CD1c-positive myeloid dendritic cell (primary cell): Measurements from ENCODE around the gene TANGO2.

Source experiments
- DNase-seq: peaks from one replicate; pipeline ENCODE4 v3.0.0-alpha.2; 2016; ENCODE audit errors: extremely low spot score

TANGO2 gene

DNA sequence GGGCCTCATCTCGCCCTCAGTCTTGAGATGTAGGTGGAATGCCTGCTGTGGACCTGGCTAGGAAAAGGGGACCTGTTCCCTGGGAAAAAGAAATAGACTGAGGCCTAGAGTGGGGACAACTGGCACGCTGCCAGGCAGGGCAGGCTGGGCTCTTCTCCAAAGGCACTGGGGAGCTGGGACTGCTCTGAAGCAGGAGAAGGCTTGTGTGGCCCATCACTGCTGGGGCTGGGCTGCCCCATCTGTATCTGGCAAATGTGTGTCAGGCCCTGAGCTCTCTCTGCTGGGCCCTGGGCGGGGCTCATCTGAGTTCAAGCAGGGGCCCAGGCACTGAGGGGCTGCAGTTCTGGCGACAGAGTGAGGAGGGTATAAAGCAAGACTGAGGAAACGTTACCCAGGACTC, 37.2 kb upstream of the TANGO2 start:
- no peak for DNase-seq

DNA sequence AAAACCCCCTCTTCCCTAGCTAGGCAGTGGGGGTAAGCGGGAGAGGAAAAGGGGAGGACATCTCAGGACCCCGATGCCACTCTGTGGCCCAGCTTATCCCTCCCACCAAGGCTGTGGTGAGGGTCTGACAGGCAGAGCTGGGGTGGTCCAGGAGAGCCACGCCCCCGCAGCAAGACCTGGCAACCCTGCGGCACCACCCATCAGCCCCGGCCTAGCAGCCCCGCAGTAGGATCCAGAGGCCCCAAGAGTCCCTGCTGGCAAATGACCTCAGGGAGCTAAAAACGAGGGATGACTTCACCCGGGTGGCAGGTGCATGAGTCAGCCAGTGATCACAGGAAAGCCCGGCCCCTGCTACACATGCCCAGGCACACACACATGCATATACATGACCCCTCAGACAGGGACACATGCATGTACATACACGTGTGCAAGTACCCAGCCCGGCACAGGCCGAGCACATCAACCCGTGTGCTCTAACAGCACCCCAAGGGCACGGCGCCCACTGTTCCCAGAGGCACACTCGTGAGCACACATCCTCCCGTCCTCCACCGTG, 36.6 kb upstream of the TANGO2 start:
- DNase-seq, result no peak

DNA sequence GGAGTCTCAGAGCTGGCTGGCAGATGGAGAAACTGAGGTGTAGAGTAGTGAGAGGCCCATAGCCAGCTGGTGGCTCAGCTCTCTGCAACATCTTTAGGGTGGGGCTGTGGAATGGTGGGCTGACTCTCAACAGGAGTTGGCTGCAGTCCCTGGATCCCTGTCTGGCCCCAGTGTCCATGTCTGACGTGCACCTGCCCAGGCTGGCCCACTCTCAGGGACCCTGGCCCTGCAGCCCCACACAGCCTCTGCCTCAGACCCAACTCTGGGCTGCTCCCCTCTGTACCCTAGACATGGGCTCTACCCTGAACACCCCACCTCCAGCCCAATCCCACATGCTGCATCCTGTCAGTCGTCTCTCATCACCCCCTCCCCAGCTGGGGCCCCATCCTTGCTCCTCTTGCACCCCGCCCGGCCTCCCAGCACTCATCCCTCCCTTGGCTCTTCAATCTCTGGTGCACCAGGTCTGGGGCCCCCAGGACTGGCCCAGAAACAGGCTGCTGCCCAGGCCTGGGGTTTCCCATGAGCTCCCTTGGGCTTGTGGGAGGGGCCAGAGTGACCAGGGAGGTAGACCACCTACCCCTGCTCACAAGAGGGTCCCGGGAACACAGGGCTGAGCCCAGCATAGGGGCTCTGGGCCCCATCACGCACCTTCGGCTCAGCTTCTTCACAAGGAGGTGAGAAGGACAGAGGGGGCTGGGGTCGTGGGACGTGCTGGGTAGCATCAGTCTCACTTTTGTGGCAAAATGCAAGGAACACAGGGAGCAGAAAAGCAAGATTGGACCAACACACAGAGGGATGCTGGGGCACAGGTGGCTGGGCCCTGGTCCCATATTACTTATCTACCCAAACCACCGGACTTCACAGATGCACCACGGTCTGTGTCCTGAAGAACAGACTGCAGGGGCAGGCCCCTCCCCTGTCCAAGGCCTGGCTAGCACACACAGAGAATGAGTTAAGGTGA, 35.8 kb upstream of the TANGO2 start:
- no peak for DNase-seq

DNA sequence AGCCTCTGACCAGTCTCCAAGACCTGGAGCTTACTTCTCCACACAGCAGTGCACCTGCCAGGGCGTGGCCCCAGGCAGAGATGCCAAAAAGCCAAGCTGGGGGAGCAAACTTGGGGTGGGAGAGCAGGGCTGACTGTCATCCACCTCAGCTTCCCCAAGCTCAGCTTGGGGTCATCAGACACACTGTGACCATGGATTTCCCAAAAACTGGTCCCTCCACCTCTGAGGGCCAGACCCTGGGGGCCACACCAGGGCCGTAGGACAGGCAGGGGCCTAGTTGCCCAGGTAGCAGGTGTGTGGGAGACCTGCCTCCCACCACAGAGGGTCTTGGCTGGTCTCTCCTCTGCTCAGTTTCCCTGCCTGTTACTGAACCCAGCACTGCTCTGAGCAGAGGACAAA, 34.9 kb upstream of the TANGO2 start:
- DNase-seq, result no peak

DNA sequence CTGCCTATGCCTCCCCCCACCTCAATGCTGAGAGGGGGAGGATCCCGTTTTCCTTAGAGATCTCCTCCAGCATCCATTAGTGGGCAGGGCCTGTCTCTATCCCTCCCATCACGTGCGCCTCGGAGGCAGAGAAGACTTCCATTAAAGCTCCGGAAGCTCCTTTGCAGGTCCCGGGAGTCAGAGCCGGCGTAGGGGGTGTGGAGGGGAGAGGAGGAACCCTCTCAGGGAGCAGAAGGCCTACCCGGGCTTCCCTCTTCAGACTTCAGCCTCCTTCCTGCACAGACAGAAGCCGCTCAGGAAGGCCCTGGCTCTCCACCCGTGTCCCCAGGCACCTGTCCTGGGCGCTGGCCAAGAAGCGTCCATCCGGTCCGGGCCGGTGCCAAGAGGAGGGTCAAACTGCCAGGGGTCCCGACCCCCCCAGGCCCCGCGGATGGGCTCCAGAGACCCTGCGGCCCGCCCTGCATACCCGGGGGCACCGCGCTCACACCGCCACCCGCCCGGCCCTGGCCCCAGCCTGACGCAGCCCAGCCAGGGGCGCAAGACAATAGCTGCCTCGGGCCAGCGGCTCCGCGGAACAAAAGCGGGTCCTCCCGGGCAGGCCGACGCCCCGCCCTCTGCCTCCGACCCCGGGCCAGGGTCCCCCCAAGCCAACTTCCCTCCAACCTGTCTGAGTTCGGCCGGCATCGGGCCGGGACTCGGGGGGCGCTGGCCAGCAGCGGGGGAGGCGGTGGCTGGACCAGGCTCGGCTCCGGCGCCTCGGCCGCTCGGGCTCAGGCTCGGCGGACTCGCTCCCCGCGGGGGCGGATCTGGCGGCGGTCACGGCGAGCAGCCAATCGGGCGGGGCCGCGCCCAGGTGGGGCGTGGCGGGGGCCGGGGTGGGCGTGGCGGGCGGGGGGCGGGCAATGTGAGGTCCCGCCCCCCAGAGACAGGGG, 34.2 kb upstream of the TANGO2 start:
- peak; percentile 84 for DNase-seq

DNA sequence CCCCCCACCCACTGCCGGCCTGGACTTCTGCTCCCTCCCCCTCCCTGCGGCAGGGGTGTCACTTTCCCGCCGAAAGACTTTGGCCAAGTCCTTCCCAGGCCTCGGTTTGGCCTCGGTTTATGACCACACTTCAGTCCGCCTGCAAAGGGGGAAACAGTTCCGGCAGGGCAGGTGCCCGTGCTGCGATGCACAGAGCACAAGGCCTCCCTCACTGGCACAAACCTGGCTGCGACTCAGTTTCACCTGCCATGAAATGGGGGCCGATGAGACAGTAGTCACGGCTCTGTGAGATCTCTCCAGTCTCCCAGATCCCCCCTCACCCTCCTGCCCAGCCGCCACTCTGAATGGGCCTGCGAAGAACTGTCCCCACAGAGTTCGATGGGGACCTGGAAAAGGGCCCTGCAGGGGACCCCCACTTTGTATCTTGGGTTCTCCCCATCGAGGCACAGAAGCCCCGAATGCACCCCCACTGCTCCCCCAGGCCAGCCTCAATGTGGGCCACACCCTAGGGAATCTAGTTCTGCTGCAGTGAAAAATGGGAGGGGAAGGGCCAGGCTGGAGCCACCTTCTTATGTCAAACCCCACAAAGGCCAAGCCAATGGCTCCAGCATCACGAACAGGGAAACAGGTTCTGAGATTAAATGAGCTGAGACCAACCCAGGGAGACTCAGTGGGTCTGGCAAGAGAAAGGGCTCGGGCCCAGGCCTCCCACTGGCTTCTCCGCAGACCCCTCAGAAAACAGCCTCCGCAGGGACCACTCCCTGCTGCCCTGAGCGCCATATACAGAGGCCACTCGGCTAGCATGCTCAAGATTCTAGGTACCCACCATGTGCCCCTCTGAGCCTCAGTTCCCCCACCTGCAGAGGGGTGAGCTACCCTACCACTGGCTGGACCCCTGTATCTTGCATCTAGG, 33.3 kb upstream of the TANGO2 start:
- no peak for DNase-seq

DNA sequence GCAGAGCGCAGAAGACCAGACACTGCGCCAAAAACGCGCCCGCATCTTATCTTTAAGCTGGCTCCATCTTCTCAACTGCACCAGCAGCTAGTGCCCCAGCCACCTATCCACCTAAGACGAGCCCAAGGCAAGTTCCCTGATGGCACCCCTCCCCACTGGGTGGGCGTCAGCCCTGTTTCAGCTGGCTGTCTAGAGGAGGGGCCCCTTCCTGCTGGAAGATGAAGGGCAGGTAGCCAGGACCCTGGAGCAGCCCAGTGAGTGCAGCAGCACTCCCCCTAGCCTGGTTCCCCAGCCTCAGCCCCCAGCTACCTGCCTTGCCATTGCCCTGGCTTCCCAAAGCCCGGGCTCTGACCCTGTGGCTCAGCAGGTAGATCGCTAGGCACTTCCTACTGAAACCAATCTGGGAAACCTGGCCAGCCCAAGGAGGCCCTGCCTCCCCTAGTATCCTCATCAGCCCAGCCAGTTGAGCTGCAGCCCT, 32.5 kb upstream of the TANGO2 start:
- no peak for DNase-seq

DNA sequence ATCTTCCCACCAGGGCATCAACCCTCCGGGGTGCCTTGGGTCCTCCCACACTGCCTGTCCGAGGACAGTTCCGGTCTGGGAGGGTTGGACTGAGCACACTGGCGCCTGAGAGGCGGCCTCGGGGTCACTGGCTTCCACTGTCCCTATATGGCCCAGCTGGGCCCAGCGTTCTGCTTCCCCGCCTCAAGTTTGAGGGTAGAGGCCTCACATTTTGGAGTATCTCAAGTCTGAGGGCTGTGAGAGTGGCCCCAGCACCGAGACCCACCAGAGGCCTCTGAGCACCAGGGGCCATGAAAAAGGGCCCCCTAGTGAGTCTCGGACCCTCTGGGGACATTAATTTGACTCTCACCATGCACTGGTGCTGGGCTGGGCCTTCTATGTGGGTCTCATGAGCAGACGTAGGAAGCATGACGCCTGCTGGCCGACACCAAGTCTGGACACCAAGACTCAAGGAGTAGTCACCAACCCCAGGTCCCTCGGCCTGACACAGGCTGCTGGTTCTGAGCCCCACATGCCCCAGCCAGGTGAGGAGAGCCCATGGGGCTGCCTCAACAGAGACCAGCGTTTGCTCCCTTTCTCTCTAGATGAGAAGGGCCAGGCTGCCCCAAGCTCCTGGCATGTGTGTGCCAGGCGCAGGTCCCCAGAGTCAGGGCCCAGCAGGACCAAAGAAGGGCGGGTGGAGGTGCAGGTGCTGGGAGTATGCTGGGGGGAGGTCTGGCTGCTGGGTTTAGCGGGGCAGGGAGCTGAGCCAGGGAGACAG, 31.8 kb upstream of the TANGO2 start:
- DNase-seq, result no peak

DNA sequence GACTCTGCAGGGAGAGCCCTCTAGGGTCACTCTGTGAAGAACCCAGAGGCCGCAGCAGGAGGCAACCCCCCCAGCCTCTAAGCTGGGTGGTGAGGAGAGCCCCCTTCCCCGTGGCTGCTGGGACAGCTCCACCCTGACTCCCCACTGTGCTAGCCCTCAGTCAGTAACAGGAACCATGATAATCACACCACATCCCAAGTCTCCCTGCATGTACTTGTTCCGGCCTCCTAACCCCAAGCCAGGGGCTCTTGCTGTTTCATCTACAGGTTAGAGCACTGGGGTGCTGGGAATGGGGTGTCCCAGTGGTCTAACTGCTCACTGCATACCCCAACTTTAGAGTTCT, 31.2 kb upstream of the TANGO2 start:
- no peak for DNase-seq

DNA sequence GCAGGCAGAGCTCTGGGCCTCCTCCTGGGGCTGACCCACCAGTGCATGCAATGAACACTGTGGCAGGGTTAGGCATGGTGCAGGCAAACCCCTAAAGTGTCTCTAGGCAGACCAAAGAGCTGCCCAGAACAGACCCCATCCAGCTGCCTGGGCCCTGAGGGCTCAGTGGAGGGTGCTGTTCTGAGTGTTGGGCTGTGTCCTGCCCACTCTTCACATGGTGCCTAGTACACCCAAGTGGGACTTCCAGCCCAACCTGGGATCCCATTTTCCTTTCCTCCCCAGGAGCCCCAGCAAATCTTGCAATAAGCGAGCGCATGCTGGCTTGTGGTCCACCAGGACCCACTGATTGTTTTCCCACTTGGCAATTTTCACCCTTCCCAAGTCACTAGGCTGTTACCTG, 30.7 kb upstream of the TANGO2 start:
- DNase-seq, result no peak

DNA sequence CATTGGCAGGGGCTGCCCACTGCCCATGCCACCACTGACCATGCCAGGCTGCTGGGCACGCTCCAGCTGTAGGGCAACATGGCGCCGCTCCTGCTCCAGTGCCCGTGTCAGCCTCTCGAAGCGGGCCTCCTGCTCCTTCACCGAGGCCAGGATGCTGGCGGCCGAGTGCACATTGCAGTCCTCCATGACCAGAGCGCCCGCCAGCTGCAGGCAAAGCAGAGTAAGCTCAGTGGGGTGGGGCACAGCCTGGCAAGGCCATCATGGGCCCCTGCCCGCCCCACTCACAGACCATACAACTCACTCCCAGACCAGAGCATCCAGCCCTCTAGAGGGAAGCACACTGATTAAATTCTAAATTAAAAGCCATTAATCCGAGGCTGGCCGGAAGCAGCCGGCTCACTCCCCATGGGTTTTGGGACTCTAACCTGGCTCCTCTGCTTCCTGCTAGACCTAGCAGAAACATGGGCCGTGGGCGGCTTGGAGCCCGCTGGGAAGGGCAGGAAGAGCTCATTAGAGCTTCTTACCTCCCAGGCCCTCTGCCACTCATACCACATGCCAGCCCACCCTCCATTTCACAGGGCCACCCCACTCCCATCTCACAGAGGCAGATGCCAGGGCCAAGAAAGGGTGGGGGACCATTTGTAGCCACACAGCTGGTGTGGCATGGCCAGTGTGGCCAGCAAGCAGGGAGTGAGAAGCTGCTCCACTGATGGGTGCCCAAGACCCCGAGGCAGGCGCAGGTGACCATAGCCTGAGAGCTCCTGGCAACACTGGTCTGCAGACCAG, 30.1 kb upstream of the TANGO2 start:
- DNase-seq, result no peak

DNA sequence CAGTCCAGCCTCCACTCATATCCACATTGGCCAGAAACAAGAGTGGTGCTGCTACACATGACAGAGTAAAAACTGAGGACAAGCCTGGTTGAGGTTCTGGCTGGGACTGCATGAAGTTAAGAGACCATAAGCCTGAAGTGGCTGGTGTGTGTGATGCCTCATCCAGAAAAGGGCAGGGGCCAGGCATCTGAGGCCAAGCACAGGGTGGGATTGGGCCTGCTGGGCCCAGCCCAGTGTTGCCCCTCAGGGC, 29.6 kb upstream of the TANGO2 start:
- DNase-seq, result no peak

DNA sequence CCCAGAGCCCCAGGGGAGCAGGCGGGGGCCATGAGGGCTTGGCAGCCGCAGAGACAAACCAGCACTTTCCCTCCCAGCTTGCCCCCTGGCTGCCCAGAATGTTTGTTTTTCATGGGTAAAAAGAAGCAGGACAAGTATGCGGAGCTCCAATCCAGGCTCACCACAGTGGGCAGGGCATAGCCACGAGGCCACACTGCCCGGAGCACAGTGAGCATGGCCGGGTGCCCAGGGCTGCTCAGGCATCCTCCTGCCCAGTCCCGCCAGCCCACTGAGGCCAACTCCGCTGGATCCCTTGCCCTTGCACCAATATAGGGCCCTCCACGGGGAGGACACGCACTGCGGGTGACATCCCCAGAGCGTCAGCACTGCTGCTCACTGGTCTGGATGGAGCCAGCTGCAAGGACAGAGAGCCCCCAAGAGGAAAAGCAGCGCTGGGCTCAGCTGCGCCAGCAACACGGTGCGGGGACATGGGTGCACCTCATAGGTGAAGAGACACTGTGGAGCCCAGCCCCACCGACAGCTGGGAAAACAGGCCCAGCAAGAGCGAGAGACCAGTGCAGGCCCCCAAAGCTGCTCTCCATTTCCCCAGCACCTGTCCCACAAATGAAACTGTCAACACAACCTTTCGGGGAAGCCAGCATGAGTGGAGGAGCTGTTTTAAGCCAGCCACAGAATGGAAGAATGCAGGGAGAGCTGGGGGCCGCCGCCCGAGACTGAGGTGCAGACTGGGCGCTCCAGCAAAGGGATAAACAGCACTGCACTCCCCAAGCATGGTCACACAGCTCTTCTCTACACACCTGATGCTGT, 29.1 kb upstream of the TANGO2 start:
- no peak for DNase-seq

DNA sequence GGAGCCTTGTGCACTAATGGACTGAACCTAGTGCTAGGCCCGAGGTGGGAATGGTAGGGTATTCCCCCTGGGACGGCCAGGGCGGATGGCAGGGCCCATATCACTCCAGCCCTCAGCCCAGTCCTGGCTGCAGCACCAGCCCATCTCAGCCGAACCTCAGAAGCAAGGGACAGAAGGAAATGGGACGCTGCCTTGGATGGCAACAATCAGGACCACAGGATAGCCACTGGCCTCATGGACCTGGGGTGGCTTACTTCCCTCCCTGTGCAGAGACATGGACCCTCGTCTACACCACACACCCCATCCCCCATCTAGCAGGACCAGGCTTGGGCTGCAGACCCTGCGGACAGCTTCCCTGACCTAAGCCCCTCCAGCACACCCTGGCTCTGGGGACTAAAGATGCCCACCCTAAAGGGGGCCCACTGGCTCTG, 28.4 kb upstream of the TANGO2 start:
- no peak for DNase-seq

DNA sequence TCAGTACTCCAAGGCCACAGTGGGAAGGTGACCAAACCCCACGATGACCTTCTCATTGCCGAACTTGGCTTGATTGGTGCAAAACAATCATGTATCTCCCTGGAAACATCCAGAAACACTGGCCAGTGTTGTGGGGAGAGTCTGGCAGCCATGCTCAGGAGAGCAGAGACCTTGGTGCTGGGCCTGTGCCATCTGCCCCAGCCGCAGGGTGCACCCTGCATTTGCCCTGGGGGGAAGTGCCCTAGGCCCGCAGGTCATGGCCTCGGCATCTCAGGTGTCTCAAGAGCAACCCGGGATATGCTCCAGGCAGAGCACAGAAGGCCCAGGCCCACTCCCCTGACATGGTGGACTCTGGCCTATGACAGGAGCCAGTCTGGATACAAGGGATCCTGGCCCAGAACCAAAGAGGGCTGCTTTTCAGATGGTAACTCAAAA, 28.0 kb upstream of the TANGO2 start:
- DNase-seq, result no peak

DNA sequence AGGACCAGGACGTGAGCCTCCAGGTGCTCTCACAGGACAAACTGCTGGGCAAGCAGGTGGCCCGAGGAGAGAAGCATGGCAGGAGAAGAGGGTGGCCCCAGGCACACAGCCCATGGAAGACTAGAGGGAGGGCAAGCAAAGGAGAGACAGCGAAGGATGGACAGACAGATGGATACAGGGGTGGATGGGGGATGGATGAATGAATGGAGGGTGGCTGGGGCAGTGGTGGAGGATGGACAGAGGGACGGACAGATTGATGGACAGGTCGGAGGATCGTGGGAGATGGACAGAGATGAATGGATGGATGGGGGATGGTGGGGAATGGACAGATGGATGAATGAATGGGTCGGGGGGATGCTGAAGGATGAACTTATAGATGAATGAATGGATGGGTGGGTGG, 27.0 kb upstream of the TANGO2 start:
- no peak for DNase-seq

DNA sequence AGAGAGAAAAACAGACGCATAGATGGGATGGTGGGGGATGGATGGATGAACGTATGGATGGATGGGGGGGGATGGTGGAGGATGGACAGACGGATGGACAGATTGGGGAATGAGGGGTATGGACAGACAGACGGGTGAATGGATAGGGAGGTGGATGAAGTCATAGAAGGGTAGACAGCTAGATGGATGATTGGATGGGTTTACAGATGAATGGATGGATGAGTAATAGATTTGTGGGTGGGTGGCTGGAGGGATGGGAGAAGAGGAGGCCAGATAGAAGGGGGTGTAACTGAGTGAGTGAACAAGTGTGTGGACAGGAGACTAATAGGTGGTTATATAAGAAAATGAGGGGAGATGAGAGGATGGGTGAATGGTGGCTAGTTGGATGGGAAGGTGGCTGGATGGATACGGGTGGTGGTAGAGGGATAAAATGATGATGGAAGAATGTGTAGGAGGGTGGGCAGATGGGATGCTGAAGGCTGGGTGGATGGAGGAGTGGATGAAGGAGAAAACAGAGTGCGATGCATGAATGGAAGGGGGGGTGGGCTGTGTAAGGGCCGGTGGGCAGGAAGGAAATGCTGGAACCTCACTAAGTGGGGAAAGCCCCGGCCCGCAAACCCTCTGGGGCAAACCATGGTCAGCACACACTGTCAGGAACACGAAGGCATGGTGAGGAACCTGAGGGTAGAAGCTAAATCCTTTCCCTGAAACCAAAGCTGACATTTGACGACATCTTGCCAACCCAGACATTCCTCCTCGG, 25.9 kb upstream of the TANGO2 start:
- DNase-seq, result no peak

DNA sequence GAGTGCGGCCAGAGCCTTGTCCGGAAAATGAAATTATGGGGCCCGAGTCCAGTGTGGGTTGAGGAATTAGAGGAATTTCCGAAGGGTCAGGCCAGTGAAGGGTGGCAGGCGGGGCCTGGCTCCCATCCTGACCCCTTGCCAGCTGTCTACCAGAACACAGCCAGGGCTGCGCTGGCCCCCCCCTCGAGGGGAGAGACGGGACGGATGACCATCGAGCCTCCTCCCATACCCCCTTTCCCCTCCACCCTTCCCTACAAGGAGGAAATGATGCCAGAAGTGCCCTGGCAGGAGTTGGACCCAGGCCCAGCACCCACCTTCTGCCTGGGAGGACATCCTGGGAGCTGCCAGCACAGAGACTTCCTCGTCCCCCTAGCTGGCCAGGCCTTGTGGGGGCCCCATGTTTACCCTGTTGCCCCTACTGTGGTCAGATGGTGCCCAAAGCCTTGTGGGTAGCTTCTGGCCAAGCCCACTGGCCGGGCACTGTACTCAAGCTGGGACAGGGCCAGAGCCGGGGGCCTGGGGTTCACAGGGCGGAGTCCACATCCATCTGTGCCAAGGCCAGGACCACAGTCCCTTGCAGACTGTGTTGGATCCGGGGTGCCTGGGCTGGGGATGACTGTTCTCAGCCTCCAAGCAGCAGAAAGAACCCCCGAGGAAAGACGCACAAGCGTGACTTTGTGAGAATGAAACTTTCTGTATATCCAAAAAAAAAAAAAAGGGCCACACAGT, 25.1 kb upstream of the TANGO2 start:
- DNase-seq, result no peak
